GM12878 (cell line): Measurements from ENCODE around the gene GZMM. TPM values are rescaled to one million over a fixed set of nuclear protein-coding genes. Genes with fewer than 3 reads are reported as not detected.
A peak's percentile ranks its signal among the peaks of the same experiment; 100 is the strongest.

Experiments
- ATF7 ChIP-seq: fragments of 450-650 bp; IDR thresholded peaks from 2 replicates; pipeline ENCODE4 v1.6.1; 2016; ENCODE audit warnings: low read depth, mild to moderate bottlenecking
- CBFB ChIP-seq: IDR thresholded peaks from 2 replicates; pipeline ENCODE4 v1.6.1; 2016; ENCODE audit warnings: antibody characterized with exemption, low read depth
- EZH2 ChIP-seq: IDR thresholded peaks from 2 replicates; pipeline ENCODE4 v1.6.1; 2012; ENCODE audit warnings: low read depth, mild to moderate bottlenecking, control low read depth, inconsistent platforms, low read length, borderline replicate concordance; ENCODE audit not compliant: control insufficient read depth
- GATAD2B ChIP-seq: fragments of 450-650 bp; conservative IDR thresholded peaks from 2 replicates; pipeline ENCODE4 v1.6.1; 2017; ENCODE audit warnings: low read depth, mild to moderate bottlenecking, moderate library complexity
- HDAC2 ChIP-seq: fragments of 200-600 bp; sonication (generic); IDR thresholded peaks from 2 replicates; pipeline ENCODE4 v1.6.1; 2017
- HDGF ChIP-seq: fragments of 450-650 bp; IDR thresholded peaks from 2 replicates; pipeline ENCODE4 v1.6.1; 2016; ENCODE audit warnings: antibody characterized with exemption
- IKZF1 ChIP-seq: fragments of 450-650 bp; conservative IDR thresholded peaks from 2 replicates; pipeline ENCODE4 v1.6.1; 2017; ENCODE audit warnings: antibody characterized with exemption, mild to moderate bottlenecking
- NR2F1 ChIP-seq: fragments of 450-650 bp; conservative IDR thresholded peaks from 2 replicates; pipeline ENCODE4 v1.6.1; 2017; ENCODE audit warnings: mild to moderate bottlenecking
- POLR2A ChIP-seq: IDR thresholded peaks from 2 replicates; pipeline ENCODE4 v1.6.1; 2011; ENCODE audit warnings: low read depth, mild to moderate bottlenecking, low read length
- RELA ChIP-seq: fragments of 450-650 bp; IDR thresholded peaks from 2 replicates; pipeline ENCODE4 v1.8.0; 2014; ENCODE audit warnings: borderline replicate concordance; ENCODE audit not compliant: partially characterized antibody
- SIX5 ChIP-seq: IDR thresholded peaks from 2 replicates; pipeline ENCODE4 v1.6.1; 2011; ENCODE audit warnings: mild to moderate bottlenecking, low read depth, low read length, moderate library complexity; ENCODE audit not compliant: severe bottlenecking
- SMAD1 ChIP-seq: fragments of 450-650 bp; IDR thresholded peaks from 2 replicates; pipeline ENCODE4 v1.6.1; 2018; ENCODE audit warnings: mild to moderate bottlenecking, low read depth; ENCODE audit not compliant: partially characterized antibody
- SREBF2 ChIP-seq: IDR thresholded peaks from 2 replicates; pipeline ENCODE4 v1.6.1; 2012; ENCODE audit warnings: mild to moderate bottlenecking, low read length
- TCF3 ChIP-seq: IDR thresholded peaks from 2 replicates; pipeline ENCODE4 v1.6.1; 2012; ENCODE audit warnings: low read depth, mild to moderate bottlenecking, low read length, borderline replicate concordance; ENCODE audit not compliant: insufficient read depth
- ZNF217 ChIP-seq: fragments of 450-650 bp; IDR thresholded peaks from 2 replicates; pipeline ENCODE4 v1.6.1; 2017; ENCODE audit warnings: antibody characterized with exemption, mild to moderate bottlenecking
- ZNF274 ChIP-seq: IDR thresholded peaks from one replicate; pipeline ENCODE4 v1.8.0; 2011; ENCODE audit not compliant: insufficient read length, insufficient read depth
- polyA plus RNA-seq, 11 experiments: library from polyadenylated mRNA; depleted of rRNA in 4 of 11; unstranded in 6 of 11; stranded (reverse) in 5 of 11; fragments of >200 nt; fragmentation: Nextera tagmentation in 4 of 11; fragmentation: Illumina TruSeq in 1 of 11; extraction: Ambion mirVana in 4 of 11; extraction: Trizol in 1 of 11; gene quantifications; 1 replicate in 1 of 11; 2 replicates in 10 of 11; pipeline versions ENCODE4 v1.2.1 to v1.2.3, GENCODE V29; 2011 to 2016; ENCODE audit warnings: inconsistent platforms in 2 of 11, missing spikeins in 2 of 11, low read depth in 1 of 11
- total RNA-seq, 4 experiments: library from RNA; depleted of rRNA in 3 of 4; stranded (reverse); fragments of >200 nt in 3 of 4; fragmentation: Illumina TruSeq in 1 of 4; extraction: Trizol in 1 of 4; gene quantifications; 2 replicates each; pipeline versions ENCODE4 v1.2.1 to v1.2.3, GENCODE V29; 2013 to 2021
- TF ChIP-seq, protein P1 (sequence below): IDR thresholded peaks from 2 replicates; pipeline ENCODE4 v1.6.1; 2012; ENCODE audit warnings: low read depth, low read length, improper control_type of control experiment
- TF ChIP-seq, protein P2 (sequence below): IDR thresholded peaks from 2 replicates; pipeline ENCODE4 v1.6.1; 2011; ENCODE audit warnings: mild to moderate bottlenecking, low read depth, low read length, moderate library complexity; ENCODE audit not compliant: insufficient replicate concordance
- TF ChIP-seq, protein P3 (sequence below): fragments of 450-650 bp; IDR thresholded peaks from 2 replicates; pipeline ENCODE4 v1.6.1; 2017; ENCODE audit warnings: antibody characterized with exemption, mild to moderate bottlenecking, moderate library complexity
- TF ChIP-seq, protein P4 (sequence below): fragments of 450-650 bp; IDR thresholded peaks from 2 replicates; pipeline ENCODE4 v1.6.1; 2014; ENCODE audit warnings: mild to moderate bottlenecking
- TF ChIP-seq, protein P5 (sequence below): fragments of 450-650 bp; formaldehyde crosslinking; IDR thresholded peaks from 2 replicates; pipeline ENCODE4 v1.4.0; 2020; ENCODE audit warnings: mild to moderate bottlenecking, moderate library complexity

The GZMM gene
- total and polyA plus RNA-seq, 10 of the 15 experiments (the other 5 are each of a cell fraction or from before 2014, with no cell fraction given) = 0.09 to 0.48 (median 0.23) TPM; not detected in 7

DNA sequence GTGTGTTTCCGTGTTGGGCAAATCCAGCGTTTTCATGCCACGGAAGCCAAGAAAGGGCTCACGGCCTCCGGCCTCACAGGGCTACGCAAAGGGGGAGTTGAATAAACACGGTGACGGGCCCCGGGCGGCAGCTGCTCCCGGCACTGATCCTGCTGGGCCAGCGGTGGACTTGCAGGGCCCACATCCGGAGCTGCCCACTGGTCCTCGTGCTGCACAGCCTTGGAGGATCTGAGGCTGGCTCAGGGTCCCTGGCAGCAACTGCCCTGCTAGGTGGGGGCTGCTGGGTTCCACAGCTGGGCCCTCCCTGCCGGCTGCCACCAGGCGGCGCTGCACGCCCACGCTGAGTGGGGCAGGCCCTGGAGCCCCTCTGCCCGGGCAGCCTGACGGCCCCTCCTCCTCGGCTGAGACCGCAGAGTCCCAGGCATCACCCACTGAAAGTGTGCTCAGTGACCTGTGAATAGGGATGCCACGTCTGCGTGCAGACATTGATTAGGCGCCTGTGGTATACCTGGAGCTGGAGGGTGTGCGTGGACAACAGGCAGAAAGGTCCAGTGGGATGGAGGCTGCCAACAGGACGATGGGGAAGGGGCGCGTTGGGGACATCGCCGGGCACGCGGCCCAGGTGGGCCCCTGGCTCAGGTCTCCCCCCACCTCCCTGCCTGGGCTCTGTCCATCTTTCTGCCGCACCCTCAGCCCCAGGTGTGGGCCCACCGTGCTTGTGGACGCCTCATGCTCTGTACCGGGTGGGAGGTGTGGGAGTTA lies 40.6 kb downstream of the GZMM start (continued):
- TF ChIP-seq SMAD1 = no peak
- TF ChIP-seq POLR2A = peak; percentile 68
- TF ChIP-seq ZNF274 = no peak
- TF ChIP-seq, protein P1, sequence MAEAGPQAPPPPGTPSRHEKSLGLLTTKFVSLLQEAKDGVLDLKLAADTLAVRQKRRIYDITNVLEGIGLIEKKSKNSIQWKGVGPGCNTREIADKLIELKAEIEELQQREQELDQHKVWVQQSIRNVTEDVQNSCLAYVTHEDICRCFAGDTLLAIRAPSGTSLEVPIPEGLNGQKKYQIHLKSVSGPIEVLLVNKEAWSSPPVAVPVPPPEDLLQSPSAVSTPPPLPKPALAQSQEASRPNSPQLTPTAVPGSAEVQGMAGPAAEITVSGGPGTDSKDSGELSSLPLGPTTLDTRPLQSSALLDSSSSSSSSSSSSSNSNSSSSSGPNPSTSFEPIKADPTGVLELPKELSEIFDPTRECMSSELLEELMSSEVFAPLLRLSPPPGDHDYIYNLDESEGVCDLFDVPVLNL = no peak
- no peak for TF ChIP-seq HDGF
- TF ChIP-seq SIX5 = no peak
- TF ChIP-seq HDAC2 = no peak
- TF ChIP-seq RELA = no peak
- peak; percentile 83 for TF ChIP-seq TCF3
- TF ChIP-seq EZH2 = no peak
- no peak for TF ChIP-seq ATF7
- TF ChIP-seq, protein P2, sequence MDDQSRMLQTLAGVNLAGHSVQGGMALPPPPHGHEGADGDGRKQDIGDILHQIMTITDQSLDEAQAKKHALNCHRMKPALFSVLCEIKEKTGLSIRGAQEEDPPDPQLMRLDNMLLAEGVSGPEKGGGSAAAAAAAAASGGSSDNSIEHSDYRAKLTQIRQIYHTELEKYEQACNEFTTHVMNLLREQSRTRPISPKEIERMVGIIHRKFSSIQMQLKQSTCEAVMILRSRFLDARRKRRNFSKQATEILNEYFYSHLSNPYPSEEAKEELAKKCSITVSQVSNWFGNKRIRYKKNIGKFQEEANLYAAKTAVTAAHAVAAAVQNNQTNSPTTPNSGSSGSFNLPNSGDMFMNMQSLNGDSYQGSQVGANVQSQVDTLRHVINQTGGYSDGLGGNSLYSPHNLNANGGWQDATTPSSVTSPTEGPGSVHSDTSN = no peak
- TF ChIP-seq, protein P3, sequence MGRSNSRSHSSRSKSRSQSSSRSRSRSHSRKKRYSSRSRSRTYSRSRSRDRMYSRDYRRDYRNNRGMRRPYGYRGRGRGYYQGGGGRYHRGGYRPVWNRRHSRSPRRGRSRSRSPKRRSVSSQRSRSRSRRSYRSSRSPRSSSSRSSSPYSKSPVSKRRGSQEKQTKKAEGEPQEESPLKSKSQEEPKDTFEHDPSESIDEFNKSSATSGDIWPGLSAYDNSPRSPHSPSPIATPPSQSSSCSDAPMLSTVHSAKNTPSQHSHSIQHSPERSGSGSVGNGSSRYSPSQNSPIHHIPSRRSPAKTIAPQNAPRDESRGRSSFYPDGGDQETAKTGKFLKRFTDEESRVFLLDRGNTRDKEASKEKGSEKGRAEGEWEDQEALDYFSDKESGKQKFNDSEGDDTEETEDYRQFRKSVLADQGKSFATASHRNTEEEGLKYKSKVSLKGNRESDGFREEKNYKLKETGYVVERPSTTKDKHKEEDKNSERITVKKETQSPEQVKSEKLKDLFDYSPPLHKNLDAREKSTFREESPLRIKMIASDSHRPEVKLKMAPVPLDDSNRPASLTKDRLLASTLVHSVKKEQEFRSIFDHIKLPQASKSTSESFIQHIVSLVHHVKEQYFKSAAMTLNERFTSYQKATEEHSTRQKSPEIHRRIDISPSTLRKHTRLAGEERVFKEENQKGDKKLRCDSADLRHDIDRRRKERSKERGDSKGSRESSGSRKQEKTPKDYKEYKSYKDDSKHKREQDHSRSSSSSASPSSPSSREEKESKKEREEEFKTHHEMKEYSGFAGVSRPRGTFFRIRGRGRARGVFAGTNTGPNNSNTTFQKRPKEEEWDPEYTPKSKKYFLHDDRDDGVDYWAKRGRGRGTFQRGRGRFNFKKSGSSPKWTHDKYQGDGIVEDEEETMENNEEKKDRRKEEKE = no peak
- TF ChIP-seq, protein P4, sequence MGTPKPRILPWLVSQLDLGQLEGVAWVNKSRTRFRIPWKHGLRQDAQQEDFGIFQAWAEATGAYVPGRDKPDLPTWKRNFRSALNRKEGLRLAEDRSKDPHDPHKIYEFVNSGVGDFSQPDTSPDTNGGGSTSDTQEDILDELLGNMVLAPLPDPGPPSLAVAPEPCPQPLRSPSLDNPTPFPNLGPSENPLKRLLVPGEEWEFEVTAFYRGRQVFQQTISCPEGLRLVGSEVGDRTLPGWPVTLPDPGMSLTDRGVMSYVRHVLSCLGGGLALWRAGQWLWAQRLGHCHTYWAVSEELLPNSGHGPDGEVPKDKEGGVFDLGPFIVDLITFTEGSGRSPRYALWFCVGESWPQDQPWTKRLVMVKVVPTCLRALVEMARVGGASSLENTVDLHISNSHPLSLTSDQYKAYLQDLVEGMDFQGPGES = no peak
- no peak for TF ChIP-seq CBFB
- peak; percentile 55; the same call in 1 of the 2 replicates for TF ChIP-seq IKZF1
- TF ChIP-seq ZNF217 = no peak; the same call in 1 of the 2 replicates
- peak; percentile 51; the same call in 1 of the 2 replicates for TF ChIP-seq NR2F1
- no peak for TF ChIP-seq SREBF2
- TF ChIP-seq, protein P5, sequence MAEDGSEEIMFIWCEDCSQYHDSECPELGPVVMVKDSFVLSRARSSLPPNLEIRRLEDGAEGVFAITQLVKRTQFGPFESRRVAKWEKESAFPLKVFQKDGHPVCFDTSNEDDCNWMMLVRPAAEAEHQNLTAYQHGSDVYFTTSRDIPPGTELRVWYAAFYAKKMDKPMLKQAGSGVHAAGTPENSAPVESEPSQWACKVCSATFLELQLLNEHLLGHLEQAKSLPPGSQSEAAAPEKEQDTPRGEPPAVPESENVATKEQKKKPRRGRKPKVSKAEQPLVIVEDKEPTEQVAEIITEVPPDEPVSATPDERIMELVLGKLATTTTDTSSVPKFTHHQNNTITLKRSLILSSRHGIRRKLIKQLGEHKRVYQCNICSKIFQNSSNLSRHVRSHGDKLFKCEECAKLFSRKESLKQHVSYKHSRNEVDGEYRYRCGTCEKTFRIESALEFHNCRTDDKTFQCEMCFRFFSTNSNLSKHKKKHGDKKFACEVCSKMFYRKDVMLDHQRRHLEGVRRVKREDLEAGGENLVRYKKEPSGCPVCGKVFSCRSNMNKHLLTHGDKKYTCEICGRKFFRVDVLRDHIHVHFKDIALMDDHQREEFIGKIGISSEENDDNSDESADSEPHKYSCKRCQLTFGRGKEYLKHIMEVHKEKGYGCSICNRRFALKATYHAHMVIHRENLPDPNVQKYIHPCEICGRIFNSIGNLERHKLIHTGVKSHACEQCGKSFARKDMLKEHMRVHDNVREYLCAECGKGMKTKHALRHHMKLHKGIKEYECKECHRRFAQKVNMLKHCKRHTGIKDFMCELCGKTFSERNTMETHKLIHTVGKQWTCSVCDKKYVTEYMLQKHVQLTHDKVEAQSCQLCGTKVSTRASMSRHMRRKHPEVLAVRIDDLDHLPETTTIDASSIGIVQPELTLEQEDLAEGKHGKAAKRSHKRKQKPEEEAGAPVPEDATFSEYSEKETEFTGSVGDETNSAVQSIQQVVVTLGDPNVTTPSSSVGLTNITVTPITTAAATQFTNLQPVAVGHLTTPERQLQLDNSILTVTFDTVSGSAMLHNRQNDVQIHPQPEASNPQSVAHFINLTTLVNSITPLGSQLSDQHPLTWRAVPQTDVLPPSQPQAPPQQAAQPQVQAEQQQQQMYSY (CRISPR knock-in tag) = no peak
- peak; percentile 60; the same call in 1 of the 2 replicates for TF ChIP-seq GATAD2B
